Dermis blood vessel endothelial cell (primary cell): ENCODE data around the gene HYAL3. TPM values are rescaled to one million over a fixed set of nuclear protein-coding genes. Genes with fewer than 3 reads are reported as not detected.
A peak's percentile ranks its signal among the peaks of the same experiment; 100 is the strongest.
"Not testable (repeated sequence)": the region's sequence is repeated elsewhere in the genome, so short reads cannot be mapped to it uniquely, and the experiment has no call there.

Source experiments
- DNase-seq: peaks from one replicate; pipeline ENCODE4 v3.0.0; 2010
- total RNA-seq: library from RNA; depleted of rRNA; stranded (reverse); fragments of >200 nt; gene quantifications from 2 replicates; pipeline ENCODE4 v1.2.3, GENCODE V29; 2014

Gene HYAL3
- total RNA-seq, 1 donor from 2014 or later: 28.1 TPM

GRCh38 chr3:50312041-50312440 is 12.8 kb upstream of the HYAL3 start:
- not testable (repeated sequence) for DNase-seq

- DNase-seq: no peak
These were observed 5.4 kb upstream of the HYAL3 start for GRCh38 chr3:50304601-50305000.

- peak; percentile 58 for DNase-seq
These were observed 4.0 kb upstream of the HYAL3 start, which contains the start of gene HYAL1 for GRCh38 chr3:50303013-50303815. Gene HYAL1, minus strand, starts transcription at chr3:50303574. Its CDS starts 618 bp downstream, at chr3:50302956.

GRCh38 chr3:50302095-50303012 is 3.1 kb upstream of the HYAL3 start:
- no peak for DNase-seq

- no peak for DNase-seq
These were observed 1.6 kb upstream of the HYAL3 start for GRCh38 chr3:50300681-50301254.

GRCh38 chr3:50299929-50300680 is 900 bp upstream of the HYAL3 start:
- peak; percentile 74 for DNase-seq

- DNase-seq: no peak
These were observed 378 bp upstream of the HYAL3 start for GRCh38 chr3:50299638-50299928.

- DNase-seq: no peak
These were observed 1.1 kb downstream of the HYAL3 start for GRCh38 chr3:50297896-50298725.

GRCh38 chr3:50297384-50297775 is 1.8 kb downstream of the HYAL3 start:
- no peak for DNase-seq

- no peak for DNase-seq
These were observed 2.4 kb downstream of the HYAL3 start for GRCh38 chr3:50296721-50297383.

- DNase-seq: no peak
These were observed 3.4 kb downstream of the HYAL3 start for GRCh38 chr3:50295553-50296431.

GRCh38 chr3:50294492-50295403 is 4.5 kb downstream of the HYAL3 start:
- DNase-seq: no peak

GRCh38 chr3:50294089-50294488 is 5.1 kb downstream of the HYAL3 start:
- DNase-seq: no peak

GRCh38 chr3:50293079-50293801 is 6.0 kb downstream of the HYAL3 start:
- DNase-seq: no peak

- DNase-seq: peak; percentile 99
These were observed 6.8 kb downstream of the HYAL3 start, which contains the start of gene IFRD2 for GRCh38 chr3:50292159-50293078. Gene IFRD2, minus strand, starts transcription at chr3:50292429. Its CDS starts 155 bp downstream, at chr3:50292274.

GRCh38 chr3:50290161-50290641 is 9.0 kb downstream of the HYAL3 start:
- no peak for DNase-seq

GRCh38 chr3:50289130-50289529 is 10.1 kb downstream of the HYAL3 start:
- no peak for DNase-seq
